ENCODE results near the gene TECPR2.

TECPR2 gene

GRCh38 chr14:102496331-102496691 lies 133.6 kb downstream of the TECPR2 start:
- Histone ChIP-seq H3K27ac (ENCODE audit: low read depth, low read length) (no peak overlapping the region), H3K9me3 (ENCODE audit: control insufficient read depth, insufficient read depth, low read length) (no peaks in the 10 kb centered on the region), H3K27me3 (ENCODE audit: control insufficient read depth, low read length) (no peaks in the 10 kb centered on the region), H3K4me3 (ENCODE audit: low read length) (no peak overlapping the region), H3K9me2 (replicated peaks; ENCODE audit: control insufficient read depth, low read length) (no peaks in the 10 kb centered on the region), H3K4me2 (ENCODE audit: low read length) (no peak overlapping the region), H3K36me3 (ENCODE audit: control insufficient read depth, low read length) (peaks cover 8% of the 10 kb centered on the region; the same call in 1 of the 2 replicates), H3K79me2 (ENCODE audit: control insufficient read depth, low read length) (no peaks in the 10 kb centered on the region), H4K20me1 (ENCODE audit: control insufficient read depth, insufficient read depth, low read depth, low read length) (no peaks in the 10 kb centered on the region), H3F3A (ENCODE audit: control insufficient read depth, insufficient read depth) (no peaks in the 10 kb centered on the region), H3K4me1 (ENCODE audit: control insufficient read depth, low read length) (no peaks in the 10 kb centered on the region)
- TF ChIP-seq CTCF (IDR thresholded peaks at IDR 0.05; ENCODE audit: low read depth, low read length, poor library complexity, severe bottlenecking), result no peak
- no peak for TF ChIP-seq EZH2phosphoT487 (IDR thresholded peaks at IDR 0.05; ENCODE audit: borderline replicate concordance, low read length)

GRCh38 chr14:102496958-102497744 lies 134.4 kb downstream of the TECPR2 start:
- Histone ChIP-seq H3K9me2 (replicated peaks; ENCODE audit: control insufficient read depth, low read length) (no peaks in the 10 kb centered on the region), H3K79me2 (ENCODE audit: control insufficient read depth, low read length) (no peaks in the 10 kb centered on the region), H3K36me3 (ENCODE audit: control insufficient read depth, low read length) (peaks cover 8% of the 10 kb centered on the region; the same call in 1 of the 2 replicates), H3K4me3 (ENCODE audit: low read length) (no peak overlapping the region), H3K4me2 (ENCODE audit: low read length) (no peak overlapping the region), H3K9me3 (ENCODE audit: control insufficient read depth, insufficient read depth, low read length) (no peaks in the 10 kb centered on the region), H3K27me3 (ENCODE audit: control insufficient read depth, low read length) (no peaks in the 10 kb centered on the region), H4K20me1 (ENCODE audit: control insufficient read depth, insufficient read depth, low read depth, low read length) (no peaks in the 10 kb centered on the region), H3K4me1 (ENCODE audit: control insufficient read depth, low read length) (no peaks in the 10 kb centered on the region), H3F3A (ENCODE audit: control insufficient read depth, insufficient read depth) (peaks cover under 1% of the 10 kb centered on the region; the same call in 1 of the 2 replicates), H3K27ac (ENCODE audit: low read depth, low read length) (no peak overlapping the region)
- no peak for TF ChIP-seq CTCF (IDR thresholded peaks at IDR 0.05; ENCODE audit: low read depth, low read length, poor library complexity, severe bottlenecking)
- TF ChIP-seq EZH2phosphoT487 (IDR thresholded peaks at IDR 0.05; ENCODE audit: borderline replicate concordance, low read length), result no peak

GRCh38 chr14:102497998-102498677 lies 135.4 kb downstream of the TECPR2 start:
- no peaks in the 10 kb centered on the region for H3K27me3 ChIP-seq (ENCODE audit: control insufficient read depth, low read length)
- peaks cover 8% of the 10 kb centered on the region; the same call in 1 of the 2 replicates for H3K36me3 ChIP-seq (ENCODE audit: control insufficient read depth, low read length)
- no peak overlapping the region for H3K4me3 ChIP-seq (ENCODE audit: low read length)
- H3F3A ChIP-seq (ENCODE audit: control insufficient read depth, insufficient read depth), result peaks cover 3% of the 10 kb centered on the region; the same call in 1 of the 2 replicates
- H3K9me2 ChIP-seq (replicated peaks; ENCODE audit: control insufficient read depth, low read length), result no peaks in the 10 kb centered on the region
- no peaks in the 10 kb centered on the region for H3K79me2 ChIP-seq (ENCODE audit: control insufficient read depth, low read length)
- no peak overlapping the region for H3K27ac ChIP-seq (ENCODE audit: low read depth, low read length)
- H3K9me3 ChIP-seq (ENCODE audit: control insufficient read depth, insufficient read depth, low read length), result no peaks in the 10 kb centered on the region
- peak; percentile 27 for TF ChIP-seq CTCF (IDR thresholded peaks at IDR 0.05; ENCODE audit: low read depth, low read length, poor library complexity, severe bottlenecking)
- TF ChIP-seq EZH2phosphoT487 (IDR thresholded peaks at IDR 0.05; ENCODE audit: borderline replicate concordance, low read length), result no peak
- H3K4me1 ChIP-seq (ENCODE audit: control insufficient read depth, low read length), result no peaks in the 10 kb centered on the region
- H3K4me2 ChIP-seq (ENCODE audit: low read length), result no peak overlapping the region
- H4K20me1 ChIP-seq (ENCODE audit: control insufficient read depth, insufficient read depth, low read depth, low read length), result no peaks in the 10 kb centered on the region

Measured in DOHH2 (cell line).